ENCODE data around the gene RAB40C. TPM values are rescaled to one million over a fixed set of nuclear protein-coding genes. Genes with fewer than 3 reads are reported as not detected.

RAB40C gene
- total and polyA plus RNA-seq, 9 of the 15 experiments (the other 6 are each of a cell fraction or from before 2014, with no cell fraction given): 0.17 to 23.4 (median 8.7) TPM

GRCh38 chr16:578870-579405 lies 10.9 kb upstream of the RAB40C start (continued):
- TF ChIP-seq CTCFL (IDR thresholded peaks at IDR 0.05; ENCODE audit: borderline replicate concordance, insufficient read depth, low read depth, low read length, poor library complexity, severe bottlenecking) (peak; percentile 90), ZNF766 (CRISPR knock-in tag; conservative IDR thresholded peaks at IDR 0.05) (no peak), CBFA2T2 (conservative IDR thresholded peaks at IDR 0.05) (no peak; the same call in 1 of the 2 replicates), C11orf30 (IDR thresholded peaks at IDR 0.05; ENCODE audit: low read depth) (no peak), NELFE (IDR thresholded peaks at IDR 0.05; ENCODE audit: insufficient read depth, insufficient read length) (no peak), STAT6 (CRISPR knock-in tag; IDR thresholded peaks at IDR 0.05) (no peak), CHD7 (IDR thresholded peaks at IDR 0.05; ENCODE audit: low read depth, low read length) (no peak), DACH1 (IDR thresholded peaks at IDR 0.05; ENCODE audit: partially characterized antibody) (no peak), TEAD4 (IDR thresholded peaks at IDR 0.05; ENCODE audit: low read length) (peak; percentile 63; the same call in 1 of the 2 replicates), TEAD4 (CRISPR knock-in tag; IDR thresholded peaks at IDR 0.05; ENCODE audit: borderline replicate concordance) (no peak), DNMT1 (IDR thresholded peaks at IDR 0.05) (no peak), DIDO1 (tag; IDR thresholded peaks at IDR 0.05; ENCODE audit: low read depth) (no peak), BDP1 (IDR thresholded peaks at IDR 0.05; ENCODE audit: insufficient read depth, insufficient read length) (no peak)
